ENCODE measurements around the gene PCNX2. TPM values are rescaled to one million over a fixed set of nuclear protein-coding genes. Genes with fewer than 3 reads are reported as not detected.

The PCNX2 gene
- total RNA-seq, 1 donor from 2014 or later: 25.5 TPM

GRCh38 chr1:233190987-233191386 is 104.5 kb downstream of the PCNX2 start:
- H3K4me2 ChIP-seq (ENCODE audit: low read length): no peak overlapping the region
- H3K4me1 ChIP-seq (ENCODE audit: insufficient read depth, low read length): no peaks in the 10 kb centered on the region
- H3K9ac ChIP-seq (ENCODE audit: low read length): no peak overlapping the region
- H3K9me3 ChIP-seq (ENCODE audit: insufficient read depth, low read depth, low read length): no peaks in the 10 kb centered on the region
- H3K27me3 ChIP-seq (ENCODE audit: insufficient read depth, low read length): no peaks in the 10 kb centered on the region
- Mint-ChIP-seq H3K4me3 (ENCODE audit: unreplicated experiment) (no peak overlapping the region), H3K36me3 (ENCODE audit: low read depth, unreplicated experiment) (peaks cover 21% of the 10 kb centered on the region), H3K27me3 (ENCODE audit: low read depth, unreplicated experiment) (no peaks in the 10 kb centered on the region), H3K4me1 (ENCODE audit: low read depth, unreplicated experiment) (peaks cover 8% of the 10 kb centered on the region), H3K27ac (ENCODE audit: unreplicated experiment) (no peak overlapping the region), H3K9me3 (ENCODE audit: unreplicated experiment) (peaks cover 3% of the 10 kb centered on the region)
- H3K4me3 ChIP-seq (ENCODE audit: insufficient read depth, low read depth, low read length): no peak overlapping the region
- FAIRE-seq: no peak
- H3K36me3 ChIP-seq (ENCODE audit: insufficient read depth, low read length): peaks cover 9% of the 10 kb centered on the region
- no peak for TF ChIP-seq EZH2 (IDR thresholded peaks at IDR 0.05; ENCODE audit: insufficient read depth, low read length)
- TF ChIP-seq, protein P1, sequence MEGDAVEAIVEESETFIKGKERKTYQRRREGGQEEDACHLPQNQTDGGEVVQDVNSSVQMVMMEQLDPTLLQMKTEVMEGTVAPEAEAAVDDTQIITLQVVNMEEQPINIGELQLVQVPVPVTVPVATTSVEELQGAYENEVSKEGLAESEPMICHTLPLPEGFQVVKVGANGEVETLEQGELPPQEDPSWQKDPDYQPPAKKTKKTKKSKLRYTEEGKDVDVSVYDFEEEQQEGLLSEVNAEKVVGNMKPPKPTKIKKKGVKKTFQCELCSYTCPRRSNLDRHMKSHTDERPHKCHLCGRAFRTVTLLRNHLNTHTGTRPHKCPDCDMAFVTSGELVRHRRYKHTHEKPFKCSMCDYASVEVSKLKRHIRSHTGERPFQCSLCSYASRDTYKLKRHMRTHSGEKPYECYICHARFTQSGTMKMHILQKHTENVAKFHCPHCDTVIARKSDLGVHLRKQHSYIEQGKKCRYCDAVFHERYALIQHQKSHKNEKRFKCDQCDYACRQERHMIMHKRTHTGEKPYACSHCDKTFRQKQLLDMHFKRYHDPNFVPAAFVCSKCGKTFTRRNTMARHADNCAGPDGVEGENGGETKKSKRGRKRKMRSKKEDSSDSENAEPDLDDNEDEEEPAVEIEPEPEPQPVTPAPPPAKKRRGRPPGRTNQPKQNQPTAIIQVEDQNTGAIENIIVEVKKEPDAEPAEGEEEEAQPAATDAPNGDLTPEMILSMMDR (IDR thresholded peaks at IDR 0.05; ENCODE audit: insufficient read depth, low read depth, low read length): no peak
- DNase-seq (ENCODE audit: low read depth): no peak
- no peak overlapping the region for H2AFZ ChIP-seq (ENCODE audit: low read depth, low read length)
- no peaks in the 10 kb centered on the region for H4K20me1 ChIP-seq (ENCODE audit: insufficient read depth, low read length)
- H3K27ac ChIP-seq (ENCODE audit: low read depth, low read length): no peak overlapping the region
- no peaks in the 10 kb centered on the region for H3K79me2 ChIP-seq (ENCODE audit: insufficient read depth, low read length)

DNA sequence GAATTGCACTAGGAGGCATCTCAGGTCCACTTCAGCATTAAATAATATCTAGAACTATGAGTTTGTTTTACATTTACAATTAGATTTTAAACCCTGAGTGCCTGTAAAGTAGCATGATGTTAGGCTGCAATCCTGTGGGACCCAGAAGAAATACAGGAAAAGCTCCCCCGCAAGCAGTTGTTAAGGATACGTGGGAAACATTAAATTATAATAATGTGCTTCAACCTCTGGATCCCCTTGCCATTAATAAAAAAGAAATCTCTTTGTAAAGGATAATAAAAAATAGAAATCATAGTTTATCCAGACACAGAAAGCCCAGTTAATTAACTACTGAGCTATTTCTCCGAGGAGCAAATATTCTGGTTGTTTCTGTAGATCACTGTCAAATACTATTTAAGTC is 106.0 kb downstream of the PCNX2 start:
- FAIRE-seq: no peak

GRCh38 chr1:233188061-233188460 is 107.5 kb downstream of the PCNX2 start:
- Histone ChIP-seq H3K9me3 (ENCODE audit: insufficient read depth, low read depth, low read length) (no peaks in the 10 kb centered on the region), H3K4me2 (ENCODE audit: low read length) (no peak overlapping the region), H3K9ac (ENCODE audit: low read length) (no peak overlapping the region), H2AFZ (ENCODE audit: low read depth, low read length) (no peak overlapping the region), H3K79me2 (ENCODE audit: insufficient read depth, low read length) (no peaks in the 10 kb centered on the region), H3K27me3 (ENCODE audit: insufficient read depth, low read length) (no peaks in the 10 kb centered on the region), H3K27ac (ENCODE audit: low read depth, low read length) (no peak overlapping the region), H3K4me3 (ENCODE audit: insufficient read depth, low read depth, low read length) (no peak overlapping the region), H3K4me1 (ENCODE audit: insufficient read depth, low read length) (peaks cover 10% of the 10 kb centered on the region), H4K20me1 (ENCODE audit: insufficient read depth, low read length) (no peaks in the 10 kb centered on the region), H3K36me3 (ENCODE audit: insufficient read depth, low read length) (no peaks in the 10 kb centered on the region)
- Mint-ChIP-seq H3K9me3 (ENCODE audit: unreplicated experiment) (no peaks in the 10 kb centered on the region), H3K36me3 (ENCODE audit: low read depth, unreplicated experiment) (peaks cover 5% of the 10 kb centered on the region), H3K4me3 (ENCODE audit: unreplicated experiment) (no peak overlapping the region), H3K4me1 (ENCODE audit: low read depth, unreplicated experiment) (peaks cover 18% of the 10 kb centered on the region), H3K27ac (ENCODE audit: unreplicated experiment) (no peak overlapping the region), H3K27me3 (ENCODE audit: low read depth, unreplicated experiment) (no peaks in the 10 kb centered on the region)
- FAIRE-seq (no peak), DNase-seq (ENCODE audit: low read depth) (no peak)
- TF ChIP-seq, protein P1 (IDR thresholded peaks at IDR 0.05; ENCODE audit: insufficient read depth, low read depth, low read length): no peak
- TF ChIP-seq EZH2 (IDR thresholded peaks at IDR 0.05; ENCODE audit: insufficient read depth, low read length): no peak

More for the DNA sequence above, 106.0 kb downstream of the PCNX2 start:
- H3K4me2 ChIP-seq (ENCODE audit: low read length): no peak overlapping the region
- no peak overlapping the region for H3K27ac ChIP-seq (ENCODE audit: low read depth, low read length)
- Mint-ChIP-seq H3K9me3 (ENCODE audit: unreplicated experiment) (no peaks in the 10 kb centered on the region), H3K4me1 (ENCODE audit: low read depth, unreplicated experiment) (peaks cover 8% of the 10 kb centered on the region), H3K36me3 (ENCODE audit: low read depth, unreplicated experiment) (peaks cover 13% of the 10 kb centered on the region), H3K27ac (ENCODE audit: unreplicated experiment) (no peak overlapping the region), H3K4me3 (ENCODE audit: unreplicated experiment) (no peak overlapping the region), H3K27me3 (ENCODE audit: low read depth, unreplicated experiment) (no peaks in the 10 kb centered on the region)
- H3K36me3 ChIP-seq (ENCODE audit: insufficient read depth, low read length): no peaks in the 10 kb centered on the region
- TF ChIP-seq, protein P1 (IDR thresholded peaks at IDR 0.05; ENCODE audit: insufficient read depth, low read depth, low read length): no peak
- no peak for TF ChIP-seq EZH2 (IDR thresholded peaks at IDR 0.05; ENCODE audit: insufficient read depth, low read length)
- no peak overlapping the region for H3K4me3 ChIP-seq (ENCODE audit: insufficient read depth, low read depth, low read length)
- H3K9me3 ChIP-seq (ENCODE audit: insufficient read depth, low read depth, low read length): no peaks in the 10 kb centered on the region
- no peaks in the 10 kb centered on the region for H3K4me1 ChIP-seq (ENCODE audit: insufficient read depth, low read length)
- H4K20me1 ChIP-seq (ENCODE audit: insufficient read depth, low read length): no peaks in the 10 kb centered on the region
- H3K27me3 ChIP-seq (ENCODE audit: insufficient read depth, low read length): no peaks in the 10 kb centered on the region
- H3K79me2 ChIP-seq (ENCODE audit: insufficient read depth, low read length): no peaks in the 10 kb centered on the region
- H3K9ac ChIP-seq (ENCODE audit: low read length): no peak overlapping the region
- DNase-seq (ENCODE audit: low read depth): no peak
- H2AFZ ChIP-seq (ENCODE audit: low read depth, low read length): no peak overlapping the region

Data from astrocyte (in vitro differentiated cells and primary cell).